Activated CD4-positive, CD25-positive, alpha-beta regulatory T cell treated with anti-CD3 and anti-CD28 coated beads, Interleukin-2, amount 50 U/mL, for 16 hours (primary cell): ENCODE results near the gene PTPN20.

Experiments used
- DNase-seq: peaks from one replicate; pipeline ENCODE4 v3.0.0-alpha.2; 2020; ENCODE audit warnings: low read depth, low spot score

The PTPN20 gene

DNA sequence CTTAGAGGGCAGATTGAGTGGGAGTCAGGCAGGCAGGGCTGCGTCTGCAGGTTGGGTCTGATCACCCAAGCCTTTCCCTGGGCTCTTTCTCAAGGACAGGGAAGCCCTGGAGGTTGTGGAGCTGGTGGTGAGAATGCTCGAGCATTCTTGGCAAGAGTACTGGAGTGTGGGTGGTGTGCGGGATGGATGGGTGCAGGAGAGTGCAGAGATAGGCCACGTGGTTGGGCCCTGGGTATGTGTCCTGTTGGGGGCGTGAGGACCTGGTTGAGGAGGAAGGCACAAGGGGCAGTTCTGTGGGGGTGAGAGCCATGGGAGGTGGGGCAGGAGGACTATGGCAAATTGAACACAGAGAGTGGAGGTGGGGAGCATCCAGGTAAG lies 135.9 kb downstream of the PTPN20 start:
- DNase-seq = no peak

DNA sequence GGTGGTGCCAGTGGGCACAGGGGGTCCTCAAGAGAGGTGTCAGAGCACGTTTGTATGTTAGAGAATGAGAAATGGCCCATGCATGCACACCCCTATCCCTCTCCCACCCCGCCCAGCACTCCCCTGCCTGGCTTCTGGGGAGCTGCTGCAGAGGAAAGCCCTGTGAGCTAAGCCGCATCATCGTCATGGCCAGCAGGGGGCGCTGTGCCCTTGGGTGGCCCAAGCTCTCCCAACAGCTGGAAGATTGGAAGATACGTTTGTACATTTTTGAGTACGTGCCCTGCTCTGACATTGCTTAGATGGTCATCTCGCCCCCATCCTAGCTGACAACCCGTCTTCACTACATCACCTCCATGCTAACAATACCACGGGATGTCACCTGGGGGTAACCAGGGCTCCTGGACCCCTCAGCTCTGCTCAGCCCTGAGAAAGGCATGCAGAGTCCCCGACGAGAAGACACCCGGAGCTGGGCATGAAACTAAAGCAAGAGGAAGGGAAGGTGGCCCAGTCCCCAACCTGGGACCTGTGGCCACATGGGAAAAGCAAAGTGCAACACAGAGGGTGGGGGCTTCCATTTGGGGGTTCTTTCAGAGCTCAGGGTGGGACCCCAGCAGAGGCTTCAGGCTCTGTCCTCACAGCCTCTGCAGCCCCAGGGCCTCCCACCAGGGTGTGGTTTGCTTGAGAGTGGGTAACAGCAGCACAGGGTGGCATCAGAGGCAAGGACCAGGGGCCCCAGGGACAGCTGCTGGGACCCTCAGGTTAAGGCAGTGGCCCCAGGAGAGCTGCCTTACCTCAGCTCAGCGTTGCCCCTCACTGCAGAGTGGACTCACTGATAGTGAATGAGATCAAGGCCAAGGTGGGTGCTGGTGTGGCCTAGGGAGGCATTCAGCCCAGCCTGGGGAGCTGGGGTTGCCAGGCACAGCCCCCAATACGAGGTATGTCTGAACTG lies 136.6 kb downstream of the PTPN20 start:
- DNase-seq = peak; percentile 36

DNA sequence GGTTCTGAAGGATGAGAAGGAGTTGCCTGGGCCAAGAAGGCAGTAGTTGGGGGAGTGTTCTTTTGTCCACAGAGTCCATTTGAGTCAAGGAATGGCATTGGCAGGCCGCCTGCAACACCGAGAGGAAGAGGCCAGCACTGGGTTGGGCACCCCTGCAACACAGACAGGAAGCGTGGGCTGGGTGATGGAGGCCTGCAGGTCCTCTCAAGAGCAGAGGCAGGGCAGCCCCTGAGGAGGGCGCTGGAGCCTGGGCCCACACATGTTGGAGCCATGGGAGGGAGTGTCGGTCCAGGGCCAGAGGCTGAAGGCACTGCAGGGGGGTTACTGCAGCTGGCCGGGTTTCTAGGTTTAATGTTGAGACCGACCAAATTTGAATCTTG lies 137.3 kb downstream of the PTPN20 start:
- no peak for DNase-seq

DNA sequence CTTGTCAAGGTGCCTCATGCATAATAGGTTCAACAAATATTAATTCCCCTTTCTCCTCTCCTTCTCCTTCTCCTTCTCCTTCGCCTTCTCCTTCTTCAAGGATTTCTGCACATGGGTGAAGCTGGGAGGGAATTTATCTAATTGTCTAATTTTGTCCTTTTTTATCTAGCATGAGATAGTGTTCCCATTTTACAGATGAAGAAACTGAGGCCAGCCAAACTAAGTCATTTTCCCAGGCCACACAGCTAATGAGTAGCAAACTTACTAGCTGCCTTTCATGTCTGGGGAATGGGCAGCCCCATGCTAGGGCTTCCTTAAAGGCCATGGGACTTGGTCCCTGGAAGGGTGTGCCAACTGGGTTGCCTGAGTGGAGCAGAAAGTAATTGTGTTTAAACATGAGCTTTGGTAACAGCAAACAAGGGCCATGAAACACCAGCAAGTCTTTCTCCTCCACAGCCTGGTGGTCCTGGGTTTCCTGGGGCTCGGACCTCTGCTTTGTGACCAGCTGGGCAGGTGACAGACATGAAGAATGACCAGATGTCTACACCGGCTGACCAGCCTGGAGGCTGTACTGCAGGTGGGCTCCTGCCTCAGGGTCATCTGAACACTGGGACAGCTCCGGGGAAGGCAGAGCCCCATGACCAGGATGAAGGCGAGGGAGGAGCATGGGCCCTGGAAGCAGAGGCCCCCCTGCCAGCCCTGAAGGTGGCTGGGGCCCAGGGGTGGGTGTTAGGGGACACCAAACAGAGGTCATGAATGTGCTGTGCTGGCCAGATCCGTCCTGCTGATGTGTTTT lies 138.0 kb downstream of the PTPN20 start:
- DNase-seq = no peak

DNA sequence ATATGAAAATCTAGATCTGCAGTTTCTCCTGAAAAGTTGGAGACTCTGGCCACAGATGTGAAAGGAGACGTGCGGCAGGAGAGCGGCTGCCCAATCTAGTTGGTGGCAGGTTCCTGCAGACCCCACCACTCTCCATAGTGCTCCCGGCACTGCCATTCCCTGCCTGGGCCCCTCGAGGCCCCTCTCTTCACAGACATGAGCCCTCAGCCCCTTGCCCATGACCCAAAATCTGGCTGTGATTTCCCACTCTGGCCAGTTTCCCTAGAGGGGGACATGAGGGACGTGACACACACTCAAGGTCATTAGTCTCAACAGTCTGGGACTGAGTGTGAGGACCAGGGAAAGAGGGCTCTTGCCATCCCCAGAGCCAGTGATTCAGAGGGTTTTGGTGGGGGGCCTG lies 138.7 kb downstream of the PTPN20 start:
- no peak for DNase-seq

DNA sequence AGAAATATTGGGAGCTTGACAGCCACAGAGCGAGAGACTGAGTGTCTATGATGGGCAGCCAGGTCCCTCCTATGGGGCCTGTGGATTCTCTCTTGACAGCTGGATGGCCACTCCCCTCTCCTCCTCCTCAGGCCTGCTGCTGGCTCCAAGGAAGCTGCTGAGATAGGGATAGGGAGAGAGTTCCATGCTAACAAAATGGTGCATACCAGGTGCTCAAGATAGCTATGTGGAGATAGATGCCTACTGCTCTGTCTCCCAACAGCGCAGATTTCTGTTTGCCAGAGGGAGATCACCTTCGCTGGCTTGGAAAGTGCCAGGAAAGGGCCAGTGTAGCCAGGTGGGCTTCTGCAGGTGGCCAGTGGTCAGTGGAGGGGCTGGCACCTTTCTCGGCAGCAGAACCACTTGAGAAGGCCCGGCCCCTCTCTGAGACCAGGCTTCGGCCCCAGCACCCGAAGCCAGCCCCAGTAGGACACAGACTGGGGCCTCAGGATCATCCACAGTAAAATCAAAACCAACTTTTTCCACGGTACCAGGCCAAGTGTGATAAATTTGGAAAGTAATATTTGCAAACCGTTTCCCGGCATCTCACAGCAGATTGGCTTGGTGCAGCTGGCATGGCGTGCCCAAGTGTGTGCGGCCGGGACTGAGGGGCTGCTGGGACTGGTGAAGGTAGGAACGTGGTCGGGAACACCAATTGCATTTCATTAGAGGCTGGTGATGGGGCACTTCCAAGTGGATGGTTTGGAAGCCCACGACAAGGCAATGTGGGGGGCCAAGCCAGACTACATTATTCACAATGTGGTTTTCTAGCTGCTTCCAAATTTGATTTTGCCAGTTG lies 139.6 kb downstream of the PTPN20 start:
- no peak for DNase-seq

DNA sequence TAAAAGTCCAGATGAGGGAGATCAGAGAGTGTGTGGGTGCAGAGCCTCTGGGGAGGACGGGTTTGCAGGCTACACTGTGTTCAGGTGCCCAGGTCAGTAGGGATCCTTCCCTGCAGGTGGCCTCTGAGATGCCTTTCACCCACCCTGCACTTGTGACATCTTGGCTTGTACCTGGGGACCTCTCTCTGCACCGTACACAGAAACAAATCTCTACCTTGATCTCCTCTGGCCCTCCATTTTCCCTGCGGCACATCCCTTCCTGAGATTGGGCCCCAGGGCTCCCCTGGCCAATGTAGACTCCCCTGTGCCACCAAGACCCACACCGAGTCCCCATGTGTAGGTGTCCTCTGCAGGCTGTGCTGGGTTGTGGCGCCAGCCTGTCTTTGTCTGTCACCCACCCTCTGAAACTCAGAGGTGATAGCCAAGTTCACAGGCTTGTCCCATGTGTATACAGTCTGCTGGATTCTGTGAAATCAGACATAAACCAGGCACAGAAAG lies 140.6 kb downstream of the PTPN20 start:
- no peak for DNase-seq
